Naive thymus-derived CD4-positive, alpha-beta T cell (primary cell): ENCODE results near the gene SLC19A1. TPM values are rescaled to one million over a fixed set of nuclear protein-coding genes. Genes with fewer than 3 reads are reported as not detected.
"Not testable (repeated sequence)": the region's sequence is repeated elsewhere in the genome, so short reads cannot be mapped to it uniquely, and the experiment has no call there.

ENCODE experiments used
- ATAC-seq: fragments of 150-1000 bp; cut with Tn5 transposase; 2 replicates; pipeline ENCODE4 v1.10.0; 2021; ENCODE audit warnings: mild to moderate bottlenecking, moderate library complexity
- CTCF ChIA-PET: fragments of 350-600 bp; sonication (Branson Sonifier 250); formaldehyde crosslinking; loops from one replicate; lab custom pipeline; 2021; ENCODE audit warnings: antibody characterized with exemption; lab: Charles Lee
- POLR2A ChIA-PET: fragments of 350-600 bp; sonication (Branson Sonifier 250); formaldehyde crosslinking; loops from one replicate; lab custom pipeline; 2021; ENCODE audit warnings: antibody characterized with exemption, inconsistent platforms; lab: Charles Lee
- DNase-seq, 9 donors: peaks; one replicate each; pipeline versions ENCODE4 v3.0.0 to v3.0.0-alpha.2; 2020 to 2022; ENCODE audit warnings: mixed read lengths in 1 of 9
- H3K27ac ChIP-seq: one replicate; pipeline ENCODE4 v1.7.0; 2013; ENCODE audit warnings: mild to moderate bottlenecking, low read depth, low read length, moderate library complexity
- H3K27me3 ChIP-seq, 2 donors: one replicate each; pipeline ENCODE4 v1.7.0; 2013; ENCODE audit warnings: low read length in 2 of 2, mild to moderate bottlenecking in 2 of 2, moderate library complexity in 2 of 2; ENCODE audit not compliant: control insufficient read depth in 2 of 2, insufficient read depth in 2 of 2
- H3K36me3 ChIP-seq, 3 experiments: 1 replicate in 2 of 3; 2 replicates in 1 of 3; pipeline ENCODE4 v1.7.0; 2013; ENCODE audit warnings: low read length in 3 of 3, mild to moderate bottlenecking in 3 of 3, moderate library complexity in 1 of 3; ENCODE audit not compliant: insufficient read depth in 3 of 3, control insufficient read depth in 2 of 3
- H3K4me1 ChIP-seq, 2 donors: one replicate each; pipeline ENCODE4 v1.7.0; 2013; ENCODE audit warnings: low read length in 2 of 2, mild to moderate bottlenecking in 2 of 2, moderate library complexity in 1 of 2; ENCODE audit not compliant: control insufficient read depth in 2 of 2, insufficient read depth in 2 of 2
- H3K4me3 ChIP-seq: 2 replicates; pipeline ENCODE4 v1.7.0; 2013; ENCODE audit warnings: mild to moderate bottlenecking, low read length
- H3K9me3 ChIP-seq, 3 experiments: 1 replicate in 2 of 3; 2 replicates in 1 of 3; pipeline ENCODE4 v1.7.0; 2013; ENCODE audit warnings: low read length in 3 of 3; ENCODE audit not compliant: control insufficient read depth in 2 of 3
- H3K27ac Mint-ChIP-seq, 9 donors: one replicate each; pipeline ENCODE4 v1.8.0; 2020 to 2022; ENCODE audit warnings: mixed read lengths in 9 of 9, mild to moderate bottlenecking in 8 of 9, moderate library complexity in 5 of 9, inconsistent platforms in 2 of 9
- H3K27me3 Mint-ChIP-seq, 5 donors: one replicate each; pipeline ENCODE4 v1.8.0; 2021 to 2022; ENCODE audit warnings: mixed read lengths in 5 of 5, mild to moderate bottlenecking in 1 of 5
- H3K36me3 Mint-ChIP-seq, 5 donors: one replicate each; pipeline ENCODE4 v1.8.0; 2020 to 2022; ENCODE audit warnings: mixed read lengths in 5 of 5, mild to moderate bottlenecking in 3 of 5, inconsistent platforms in 1 of 5
- H3K4me1 Mint-ChIP-seq, 7 donors: one replicate each; pipeline ENCODE4 v1.8.0; 2020 to 2022; ENCODE audit warnings: mixed read lengths in 7 of 7, mild to moderate bottlenecking in 3 of 7, inconsistent platforms in 1 of 7
- H3K4me3 Mint-ChIP-seq, 10 donors: one replicate each; pipeline ENCODE4 v1.8.0; 2020 to 2022; ENCODE audit warnings: mild to moderate bottlenecking in 10 of 10, mixed read lengths in 10 of 10, moderate library complexity in 6 of 10, inconsistent platforms in 2 of 10
- H3K9me3 Mint-ChIP-seq, 11 donors: one replicate each; pipeline ENCODE4 v1.8.0; 2020 to 2022; ENCODE audit warnings: mixed read lengths in 11 of 11, mild to moderate bottlenecking in 4 of 11, inconsistent platforms in 1 of 11, moderate library complexity in 1 of 11
- intact Hi-C, 2 donors: fragments of 100-400 bp; cut with micrococcal nuclease; formaldehyde crosslinking; loops; one replicate each; pipeline ENCODE4 v1.15.1; 2023
- polyA plus RNA-seq, 2 donors: library from polyadenylated mRNA; unstranded; fragments of 300-500 nt; fragmentation: Illumina TruSeq; gene quantifications; one replicate each; pipeline ENCODE4 v1.2.3, GENCODE V29; 2021
- total RNA-seq, 6 experiments: library from RNA in 5 of 6; stranded (reverse) in 5 of 6; gene quantifications; 1 replicate in 5 of 6; 2 replicates in 1 of 6; pipeline ENCODE4 v1.2.3 and lab custom pipeline; 2021 to 2026

The SLC19A1 gene
- total and polyA plus RNA-seq, 7 experiments from 2014 or later, result 10.5 to 49.1 (median 15.6) TPM

- Mint-ChIP-seq H3K27me3 (no peaks in the 10 kb centered on the region), H3K36me3 (peaks cover 3 to 16% (median 4%) of the 10 kb centered on the region in 5 donors), H3K27ac (no peak overlapping the region), H3K4me1 (peaks cover 9 to 20% (median 15%) of the 10 kb centered on the region in 7 donors), H3K4me3 (no peak overlapping the region), H3K9me3 (no peaks in the 10 kb centered on the region)
- no peak for ATAC-seq
- Histone ChIP-seq H3K36me3 (peaks cover 0 to 41% (median 0%) of the 10 kb centered on the region in 3 experiments), H3K27me3 (no peaks in the 10 kb centered on the region), H3K4me1 (peaks cover 8 to 12% of the 10 kb centered on the region in 2 donors), H3K4me3 (no peak overlapping the region), H3K9me3 (no peaks in the 10 kb centered on the region), H3K27ac (no peak overlapping the region)
- ChIA-PET CTCF (no interaction called here), POLR2A (no interaction called here)
- intact Hi-C loops, result no loop called here
- peak in 1 of 9 donors; percentile 7 for DNase-seq
These were observed 10.6 kb downstream of the SLC19A1 start for GRCh38 chr21:45531393-45532215.

GRCh38 chr21:45531114-45531392 is 11.2 kb downstream of the SLC19A1 start:
- POLR2A ChIA-PET, DNase-seq, intact Hi-C loops, H3K27me3 Mint-ChIP-seq, H3K27ac Mint-ChIP-seq, H3K9me3 ChIP-seq, ATAC-seq, H3K4me3 Mint-ChIP-seq, H3K27me3 ChIP-seq, H3K9me3 Mint-ChIP-seq, H3K4me3 ChIP-seq, H3K27ac ChIP-seq, CTCF ChIA-PET: not testable (repeated sequence)
- peaks cover 8 to 12% of the 10 kb centered on the region in 2 donors for H3K4me1 ChIP-seq
- peaks cover 0 to 41% (median 0%) of the 10 kb centered on the region in 3 experiments for H3K36me3 ChIP-seq
- H3K36me3 Mint-ChIP-seq, result peaks cover 3 to 13% (median 4%) of the 10 kb centered on the region in 5 donors
- peaks cover 7 to 20% (median 14%) of the 10 kb centered on the region in 7 donors for H3K4me1 Mint-ChIP-seq

GRCh38 chr21:45530423-45531113 is 11.7 kb downstream of the SLC19A1 start:
- Histone ChIP-seq H3K36me3 (peaks cover 0 to 46% (median 0%) of the 10 kb centered on the region in 3 experiments), H3K4me3 (no peak overlapping the region), H3K27me3 (no peaks in the 10 kb centered on the region), H3K9me3 (no peaks in the 10 kb centered on the region), H3K4me1 (peaks cover 8 to 12% of the 10 kb centered on the region in 2 donors), H3K27ac (no peak overlapping the region)
- POLR2A ChIA-PET, result no interaction called here
- Mint-ChIP-seq H3K36me3 (peaks cover 3 to 12% (median 4%) of the 10 kb centered on the region in 5 donors), H3K27me3 (no peaks in the 10 kb centered on the region), H3K27ac (no peak overlapping the region), H3K4me3 (no peak overlapping the region), H3K4me1 (peaks cover 7 to 18% (median 13%) of the 10 kb centered on the region in 7 donors), H3K9me3 (no peaks in the 10 kb centered on the region)
- intact Hi-C loops, result no loop called here
- no peak for ATAC-seq
- peak in 1 of 9 donors; percentile 6 for DNase-seq
- CTCF ChIA-PET, result no interaction called here

GRCh38 chr21:45529785-45530422 is 12.3 kb downstream of the SLC19A1 start:
- ChIA-PET CTCF (no interaction called here), POLR2A (no interaction called here)
- no peaks in the 10 kb centered on the region for H3K9me3 Mint-ChIP-seq
- Histone ChIP-seq H3K9me3 (no peaks in the 10 kb centered on the region), H3K4me1 (peaks cover 8 to 12% of the 10 kb centered on the region in 2 donors), H3K36me3 (peaks cover 0 to 52% (median 0%) of the 10 kb centered on the region in 3 experiments), H3K27ac (no peak overlapping the region), H3K4me3 (no peak overlapping the region), H3K27me3 (no peaks in the 10 kb centered on the region)
- intact Hi-C loops, result no loop called here
- H3K4me3 Mint-ChIP-seq, result no peak overlapping the region
- DNase-seq, result peak in 1 of 9 donors; percentile 4
- H3K4me1 Mint-ChIP-seq, result peaks cover 7 to 15% (median 13%) of the 10 kb centered on the region in 7 donors
- no peak overlapping the region for H3K27ac Mint-ChIP-seq
- no peak for ATAC-seq
- peaks cover 3 to 12% (median 4%) of the 10 kb centered on the region in 5 donors for H3K36me3 Mint-ChIP-seq
- H3K27me3 Mint-ChIP-seq, result no peaks in the 10 kb centered on the region

GRCh38 chr21:45528981-45529784 is 13.1 kb downstream of the SLC19A1 start:
- Histone ChIP-seq H3K36me3 (peaks cover 0 to 55% (median 0%) of the 10 kb centered on the region in 3 experiments), H3K27me3 (no peaks in the 10 kb centered on the region), H3K4me3 (no peak overlapping the region), H3K27ac (no peak overlapping the region), H3K9me3 (no peaks in the 10 kb centered on the region), H3K4me1 (peaks cover 8 to 12% of the 10 kb centered on the region in 2 donors)
- no peaks in the 10 kb centered on the region for H3K27me3 Mint-ChIP-seq
- no peak overlapping the region for H3K27ac Mint-ChIP-seq
- CTCF ChIA-PET, result no interaction called here
- DNase-seq, result peak in 1 of 9 donors; percentile 2
- ATAC-seq, result peak; percentile 33
- peaks cover 7 to 15% (median 11%) of the 10 kb centered on the region in 7 donors for H3K4me1 Mint-ChIP-seq
- intact Hi-C loops, result no loop called here
- no peak overlapping the region for H3K4me3 Mint-ChIP-seq
- POLR2A ChIA-PET, result no interaction called here
- no peaks in the 10 kb centered on the region for H3K9me3 Mint-ChIP-seq
- peaks cover 3 to 12% (median 4%) of the 10 kb centered on the region in 5 donors for H3K36me3 Mint-ChIP-seq

- peaks cover 3 to 14% (median 5%) of the 10 kb centered on the region in 5 donors for H3K36me3 Mint-ChIP-seq
- no peaks in the 10 kb centered on the region for H3K27me3 Mint-ChIP-seq
- peak in 1 of 9 donors; percentile 4 for DNase-seq
- H3K4me3 Mint-ChIP-seq, result no peak overlapping the region
- CTCF ChIA-PET, result no interaction called here
- POLR2A ChIA-PET, result no interaction called here
- Histone ChIP-seq H3K27ac (no peak overlapping the region), H3K27me3 (no peaks in the 10 kb centered on the region), H3K36me3 (peaks cover 0 to 58% (median 0%) of the 10 kb centered on the region in 3 experiments), H3K9me3 (no peaks in the 10 kb centered on the region), H3K4me3 (no peak overlapping the region), H3K4me1 (peaks cover 6 to 8% of the 10 kb centered on the region in 2 donors)
- no peak for ATAC-seq
- intact Hi-C loops, result no loop called here
- H3K27ac Mint-ChIP-seq, result no peak overlapping the region
- peaks cover 7 to 13% (median 9%) of the 10 kb centered on the region in 7 donors for H3K4me1 Mint-ChIP-seq
- H3K9me3 Mint-ChIP-seq, result no peaks in the 10 kb centered on the region
These were observed 14.1 kb downstream of the SLC19A1 start for GRCh38 chr21:45528028-45528705.
